K562 (cell line): ENCODE results near the gene RBFOX2. TPM values are rescaled to one million over a fixed set of nuclear protein-coding genes. Genes with fewer than 3 reads are reported as not detected.

Experiments
- ATAC-seq: fragments of 200-7000 bp; cut with Tn5 transposase; 3 replicates; pipeline ENCODE4 v1.9.1; 2020; ENCODE audit warnings: moderate library complexity
- BruUV-seq: library from RNA; stranded (reverse); fragments of 400-500 nt; replicated peaks from 2 replicates; lab custom pipeline; 2021; lab: Mats Ljungman, UMichigan
- CTCF ChIA-PET: fragments of 300-600 bp; formaldehyde crosslinking; extraction: SDS; loops from one replicate; lab custom pipeline; 2021; ENCODE audit warnings: low intra/inter-chr PET ratio; lab: Yijun Ruan, JAX
- POLR2A ChIA-PET: fragments of 300-600, 350-650 bp; sonication (Branson Sonifier 250); formaldehyde crosslinking; extraction: SDS; loops from one replicate; lab custom pipeline; 2021; ENCODE audit warnings: antibody characterized with exemption, inconsistent platforms; lab: Yijun Ruan, JAX
- DNase-seq, 4 experiments: peaks; one replicate each; pipeline versions ENCODE4 v3.0.0 to v3.0.0-alpha.2; 2011 to 2018; ENCODE audit warnings: low spot score in 3 of 4, mixed read lengths in 3 of 4; ENCODE audit errors: extremely low read depth in 1 of 4
- FAIRE-seq: peaks from 2 replicates; lab custom pipeline; 2011; peaks lifted over from hg19 to GRCh38; lab: Jason Lieb, UNC
- H2AFZ ChIP-seq: 2 replicates; pipeline ENCODE4 v1.6.0; 2011; ENCODE audit warnings: low read depth, low read length, control low read depth, inconsistent platforms
- H3K27ac ChIP-seq: fragments of 200-600 bp; 3 replicates; pipeline ENCODE4 v1.8.0; 2011; ENCODE audit warnings: low read depth, mild to moderate bottlenecking, control low read depth, inconsistent platforms, low read length, moderate library complexity, mixed read lengths; ENCODE audit errors: extremely low read depth
- H3K27me3 ChIP-seq, 2 experiments: fragments of 300-600 bp in 1 of 2; 2 replicates in 1 of 2; 3 replicates in 1 of 2; pipeline versions ENCODE4 v1.6.0 to v1.8.0; 2011; ENCODE audit warnings: inconsistent platforms in 2 of 2, low read length in 2 of 2, mild to moderate bottlenecking in 1 of 2, mixed read lengths in 1 of 2, moderate library complexity in 1 of 2; ENCODE audit not compliant: control insufficient read depth in 2 of 2, insufficient read depth in 2 of 2
- H3K36me3 ChIP-seq: fragments of 300-600 bp; 3 replicates; pipeline ENCODE4 v1.8.0; 2011; ENCODE audit warnings: mild to moderate bottlenecking, low read length, inconsistent platforms; ENCODE audit not compliant: control insufficient read depth, insufficient read depth
- H3K4me1 ChIP-seq, 2 experiments: fragments of 200-600 bp in 1 of 2; replicated peaks in 1 of 2; 2 replicates in 1 of 2; 3 replicates in 1 of 2; pipeline versions ENCODE4 v1.5.1 to v1.8.0; 2011; ENCODE audit warnings: inconsistent platforms in 2 of 2, low read length in 2 of 2, mild to moderate bottlenecking in 1 of 2, mixed read lengths in 1 of 2, moderate library complexity in 1 of 2; ENCODE audit not compliant: control insufficient read depth in 2 of 2, insufficient read depth in 2 of 2
- H3K4me2 ChIP-seq: 2 replicates; pipeline ENCODE4 v1.6.1; 2011; ENCODE audit warnings: low read length, control low read depth, inconsistent platforms, mixed read lengths; ENCODE audit not compliant: insufficient read depth
- H3K4me3 ChIP-seq: fragments of 200-600 bp; sonication (generic), shearing (Covaris generic); 2 replicates; pipeline ENCODE4 v1.5.1; 2016; ENCODE audit warnings: control low read depth, inconsistent platforms
- H3K79me2 ChIP-seq: fragments of 200-600 bp; 3 replicates; pipeline ENCODE4 v1.8.0; 2011; ENCODE audit warnings: low read length, inconsistent platforms; ENCODE audit not compliant: control insufficient read depth, insufficient read depth
- H3K9ac ChIP-seq, 2 experiments: 2 replicates each; pipeline versions ENCODE4 v1.6.0 to v1.6.1; 2011; ENCODE audit warnings: low read depth in 2 of 2, low read length in 2 of 2, control low read depth in 1 of 2, inconsistent platforms in 1 of 2, mild to moderate bottlenecking in 1 of 2, mixed read lengths in 1 of 2; ENCODE audit not compliant: insufficient read depth in 1 of 2
- H3K9me1 ChIP-seq: one replicate; pipeline ENCODE4 v1.6.0; 2011; ENCODE audit warnings: inconsistent platforms, mild to moderate bottlenecking, low read length, moderate library complexity; ENCODE audit not compliant: control insufficient read depth, insufficient read depth
- H3K9me3 ChIP-seq: replicated peaks from 2 replicates; pipeline ENCODE4 v1.5.1; 2011; ENCODE audit warnings: low read depth, low read length, inconsistent platforms; ENCODE audit not compliant: control insufficient read depth, insufficient read depth
- H4K20me1 ChIP-seq: replicated peaks from 2 replicates; pipeline ENCODE4 v1.6.1; 2011; ENCODE audit warnings: low read length, inconsistent platforms, mixed read lengths; ENCODE audit not compliant: control insufficient read depth, insufficient read depth
- DNMT1 ChIP-seq: fragments of 450-650 bp; IDR thresholded peaks from 2 replicates; pipeline ENCODE4 v1.6.1; 2016; ENCODE audit warnings: antibody characterized with exemption, mild to moderate bottlenecking
- E2F6 ChIP-seq, 2 experiments: IDR thresholded peaks; 2 replicates each; pipeline ENCODE4 v1.6.1; 2011; ENCODE audit warnings: borderline replicate concordance in 1 of 2, control low read depth in 1 of 2, low read depth in 1 of 2, low read length in 1 of 2, mild to moderate bottlenecking in 1 of 2, mixed read lengths in 1 of 2, moderate library complexity in 1 of 2; ENCODE audit not compliant: insufficient read depth in 1 of 2, insufficient read length in 1 of 2, poor library complexity in 1 of 2, severe bottlenecking in 1 of 2; ENCODE audit errors: extremely low read depth in 1 of 2
- FOXA1 ChIP-seq: fragments of 450-650 bp; IDR thresholded peaks from 2 replicates; pipeline ENCODE4 v1.6.1; 2016; ENCODE audit warnings: mild to moderate bottlenecking, borderline replicate concordance
- FOXM1 ChIP-seq, 2 experiments: fragments of 450-650 bp in 1 of 2; sonication (generic) in 1 of 2; formaldehyde crosslinking in 1 of 2; IDR thresholded peaks; 2 replicates each; pipeline versions ENCODE4 v1.6.1 to v1.9.0; 2017 to 2022; ENCODE audit warnings: low read depth in 2 of 2, mild to moderate bottlenecking in 2 of 2, missing genetic modification reagents in 1 of 2, moderate library complexity in 1 of 2
- HMG20A ChIP-seq: fragments of 450-650 bp; formaldehyde crosslinking; conservative IDR thresholded peaks from 2 replicates; pipeline ENCODE4 v1.4.0; 2020; ENCODE audit warnings: mild to moderate bottlenecking, mixed read lengths
- ZNF146 ChIP-seq: IDR thresholded peaks from one replicate; pipeline ENCODE4 v1.6.1; 2018; ENCODE audit warnings: missing compliant biosample characterization; ENCODE audit not compliant: unreplicated experiment
- ZNF224 ChIP-seq: sonication (generic); formaldehyde crosslinking; IDR thresholded peaks from 2 replicates; pipeline ENCODE4 v1.8.0; 2022; ENCODE audit warnings: mild to moderate bottlenecking, missing genetic modification reagents
- WGBS: fragments of 100-300 bp; shearing (Covaris generic); methylation state at CpG from one replicate; pipeline ENCODE4 v1.1.6; 2016; ENCODE audit warnings: low coverage, mixed read lengths; ENCODE audit not compliant: insufficient coverage; ENCODE audit errors: missing lambda C conversion rate; 5-methylcytosine and 5-hydroxymethylcytosine counted together
- in situ Hi-C: fragments of 300-500 bp; cut with MboI; formaldehyde crosslinking; loops from 4 replicates; pipeline ENCODE4 v1.15.0; 2018; ENCODE audit warnings: inconsistent platforms, mixed read lengths
- intact Hi-C: fragments of 100-400 bp; cut with micrococcal nuclease; formaldehyde crosslinking; loops from 2 replicates; pipeline ENCODE4 v1.14.2; 2022
- polyA plus RNA-seq, 8 experiments: library from polyadenylated mRNA; depleted of rRNA in 4 of 8; stranded (reverse) in 5 of 8; unstranded in 3 of 8; fragments of >200 nt; fragmentation: Nextera tagmentation in 2 of 8; fragmentation: Illumina TruSeq in 1 of 8; extraction: Ambion mirVana in 2 of 8; extraction: Trizol in 1 of 8; gene quantifications; 2 replicates each; pipeline versions ENCODE4 v1.2.1 to v1.2.3, GENCODE V29; 2011 to 2014; ENCODE audit warnings: inconsistent platforms in 1 of 8, missing spikeins in 1 of 8
- total RNA-seq, 7 experiments: library from RNA; depleted of rRNA in 6 of 7; stranded (reverse); fragments of >200 nt in 6 of 7; fragmentation: Illumina TruSeq in 2 of 7; extraction: Trizol in 2 of 7; gene quantifications; 2 replicates each; pipeline versions ENCODE4 v1.2.1 to v1.2.3, GENCODE V29; 2011 to 2021; ENCODE audit warnings: low replicate concordance in 1 of 7
- TF ChIP-seq, protein P1 (sequence below), 2 experiments: fragments of 450-650 bp in 1 of 2; IDR thresholded peaks; 2 replicates each; pipeline ENCODE4 v1.6.1; 2011 to 2017; ENCODE audit warnings: low read depth in 2 of 2, antibody characterized with exemption in 1 of 2, borderline replicate concordance in 1 of 2, low read length in 1 of 2, mild to moderate bottlenecking in 1 of 2, mixed read lengths in 1 of 2; ENCODE audit not compliant: control insufficient read depth in 1 of 2

RBFOX2 gene
- total and polyA plus RNA-seq, 9 of the 15 experiments (the other 6 are each of a cell fraction or from before 2014, with no cell fraction given): 5.8 to 24.8 (median 14.2) TPM

DNA sequence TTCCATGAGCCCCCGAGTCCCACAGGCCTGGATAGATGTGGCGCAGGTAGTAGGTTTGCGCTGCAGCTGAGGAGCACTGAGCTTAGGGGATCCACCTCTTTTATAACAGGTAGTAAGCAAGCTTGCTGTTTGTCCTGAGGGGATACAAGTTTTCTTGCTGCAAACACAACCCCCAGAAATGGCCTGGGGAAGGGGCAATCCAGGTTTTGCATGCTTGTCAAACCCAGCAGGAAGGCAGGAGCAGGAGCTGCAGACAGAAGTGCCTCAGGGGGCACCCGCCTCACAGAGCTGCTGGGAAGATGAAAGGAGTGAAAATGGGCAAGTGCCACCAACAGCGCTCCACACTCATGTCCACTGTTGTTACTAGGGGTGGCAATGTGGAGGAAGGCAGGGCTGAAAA lies 292.5 kb downstream of the RBFOX2 start:
- H3K36me3 ChIP-seq: no peaks in the 10 kb centered on the region
- no peaks in the 10 kb centered on the region for H3K79me2 ChIP-seq
- peaks cover 7 to 12% of the 10 kb centered on the region in 2 experiments; a peak in 4 of 5 replicates for H3K27me3 ChIP-seq
- no peaks in the 10 kb centered on the region for H3K9me3 ChIP-seq
- no peak for TF ChIP-seq DNMT1
- TF ChIP-seq ZNF224 (CRISPR knock-in tag): no peak
- no peak for TF ChIP-seq ZNF146 (CRISPR knock-in tag)
- TF ChIP-seq, protein P1, sequence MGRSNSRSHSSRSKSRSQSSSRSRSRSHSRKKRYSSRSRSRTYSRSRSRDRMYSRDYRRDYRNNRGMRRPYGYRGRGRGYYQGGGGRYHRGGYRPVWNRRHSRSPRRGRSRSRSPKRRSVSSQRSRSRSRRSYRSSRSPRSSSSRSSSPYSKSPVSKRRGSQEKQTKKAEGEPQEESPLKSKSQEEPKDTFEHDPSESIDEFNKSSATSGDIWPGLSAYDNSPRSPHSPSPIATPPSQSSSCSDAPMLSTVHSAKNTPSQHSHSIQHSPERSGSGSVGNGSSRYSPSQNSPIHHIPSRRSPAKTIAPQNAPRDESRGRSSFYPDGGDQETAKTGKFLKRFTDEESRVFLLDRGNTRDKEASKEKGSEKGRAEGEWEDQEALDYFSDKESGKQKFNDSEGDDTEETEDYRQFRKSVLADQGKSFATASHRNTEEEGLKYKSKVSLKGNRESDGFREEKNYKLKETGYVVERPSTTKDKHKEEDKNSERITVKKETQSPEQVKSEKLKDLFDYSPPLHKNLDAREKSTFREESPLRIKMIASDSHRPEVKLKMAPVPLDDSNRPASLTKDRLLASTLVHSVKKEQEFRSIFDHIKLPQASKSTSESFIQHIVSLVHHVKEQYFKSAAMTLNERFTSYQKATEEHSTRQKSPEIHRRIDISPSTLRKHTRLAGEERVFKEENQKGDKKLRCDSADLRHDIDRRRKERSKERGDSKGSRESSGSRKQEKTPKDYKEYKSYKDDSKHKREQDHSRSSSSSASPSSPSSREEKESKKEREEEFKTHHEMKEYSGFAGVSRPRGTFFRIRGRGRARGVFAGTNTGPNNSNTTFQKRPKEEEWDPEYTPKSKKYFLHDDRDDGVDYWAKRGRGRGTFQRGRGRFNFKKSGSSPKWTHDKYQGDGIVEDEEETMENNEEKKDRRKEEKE (IDR thresholded peaks at IDR 0.05; ENCODE audit: borderline replicate concordance in 1 of 2, control insufficient read depth in 1 of 2, low read depth in 2 of 2, low read length in 1 of 2): no peak
- TF ChIP-seq E2F6 (IDR thresholded peaks at IDR 0.05; ENCODE audit: borderline replicate concordance in 1 of 2, extremely low read depth in 1 of 2, insufficient read depth in 1 of 2, insufficient read length in 1 of 2, low read depth in 1 of 2, low read length in 1 of 2, poor library complexity in 1 of 2, severe bottlenecking in 1 of 2): no peak
- TF ChIP-seq FOXM1 (IDR thresholded peaks at IDR 0.05; ENCODE audit: low read depth): no peak
- TF ChIP-seq FOXM1 (CRISPR knock-in tag; IDR thresholded peaks at IDR 0.05; ENCODE audit: low read depth): no peak
- TF ChIP-seq FOXA1: no peak
- TF ChIP-seq HMG20A (CRISPR knock-in tag): no peak
- ATAC-seq (no peak), FAIRE-seq (no peak), DNase-seq (no peak)
- no peaks in the 10 kb centered on the region for H4K20me1 ChIP-seq
- H3K27ac ChIP-seq: no peak overlapping the region
- H3K4me2 ChIP-seq: no peak overlapping the region
- ChIA-PET CTCF (no interaction called here), POLR2A (no interaction called here)
- no peak overlapping the region for H3K9ac ChIP-seq
- 74% methylated on average over 5 of the region's 5 CpGs for WGBS
- no peak overlapping the region for H2AFZ ChIP-seq
- in situ Hi-C loops: no loop called here
- H3K4me3 ChIP-seq: no peak overlapping the region
- peaks cover 0 to 7% of the 10 kb centered on the region in 2 experiments; a peak in 2 of 5 replicates for H3K4me1 ChIP-seq
- intact Hi-C loops: no loop called here
- peaks cover 3% of the 10 kb centered on the region for H3K9me1 ChIP-seq
- no TSS peak for BruUV-seq
